ENCODE results near the gene LRIT3. TPM values are rescaled to one million over a fixed set of nuclear protein-coding genes. Genes with fewer than 3 reads are reported as not detected.

LRIT3 gene
- total RNA-seq, 2 experiments from 2014 or later = 0.11 to 0.13 TPM

GRCh38 chr4:109801099-109801789 lies 46.7 kb upstream of the LRIT3 start:
- Histone ChIP-seq H2AFZ (ENCODE audit: low read length) (no peak overlapping the region), H3K79me2 (ENCODE audit: insufficient read depth, low read depth, low read length) (no peaks in the 10 kb centered on the region), H3K36me3 (ENCODE audit: insufficient read depth, low read length) (no peaks in the 10 kb centered on the region), H3K4me3 (ENCODE audit: low read depth, low read length, poor library complexity, severe bottlenecking) (no peak overlapping the region), H4K20me1 (ENCODE audit: insufficient read depth, low read length) (no peaks in the 10 kb centered on the region), H3K4me1 (ENCODE audit: insufficient read depth, low read length, poor library complexity, severe bottlenecking) (no peaks in the 10 kb centered on the region), H3K4me2 (ENCODE audit: low read length) (no peak overlapping the region), H3K9me2 (ENCODE audit: insufficient read depth, low read length) (no peaks in the 10 kb centered on the region), H3K27ac (ENCODE audit: low read depth, low read length, poor library complexity, severe bottlenecking) (no peak overlapping the region), H3K9me3 (ENCODE audit: low read length) (no peaks in the 10 kb centered on the region)
- ChIA-PET POLR2A (interaction anchor here (0.5 to 1.0 kb wide), 2 partner anchors 86 to 383 kb away, joined by 3 read pairs; no protein-coding TSS in a partner anchor), CTCF (ENCODE audit: unreplicated experiment) (no interaction called here)
- no TSS peak for BruUV-seq (replicated peaks)
- no peak for TF ChIP-seq CTCF (conservative IDR thresholded peaks at IDR 0.05; ENCODE audit: low read length)
- no peak for TF ChIP-seq EZH2phosphoT487 (IDR thresholded peaks at IDR 0.05; ENCODE audit: borderline replicate concordance, low read depth, low read length)
- intact Hi-C loops (cut with micrococcal nuclease; ENCODE audit: unreplicated experiment) = no loop called here
- no peak for DNase-seq (ENCODE audit: low spot score)

- Histone ChIP-seq H3K79me2 (ENCODE audit: insufficient read depth, low read depth, low read length) (no peaks in the 10 kb centered on the region), H3K27ac (ENCODE audit: low read depth, low read length, poor library complexity, severe bottlenecking) (no peak within 1 kb of the TSS), H3K9me3 (ENCODE audit: low read length) (no peaks in the 10 kb centered on the region), H3K9me2 (ENCODE audit: insufficient read depth, low read length) (no peaks in the 10 kb centered on the region), H2AFZ (ENCODE audit: low read length) (no peak within 1 kb of the TSS), H3K4me3 (ENCODE audit: low read depth, low read length, poor library complexity, severe bottlenecking) (no peak within 1 kb of the TSS), H3K36me3 (ENCODE audit: insufficient read depth, low read length) (no peaks in the 10 kb centered on the region), H4K20me1 (ENCODE audit: insufficient read depth, low read length) (no peaks in the 10 kb centered on the region), H3K4me1 (ENCODE audit: insufficient read depth, low read length, poor library complexity, severe bottlenecking) (no peaks in the 10 kb centered on the region), H3K4me2 (ENCODE audit: low read length) (no peak within 1 kb of the TSS)
- intact Hi-C loops (cut with micrococcal nuclease; ENCODE audit: unreplicated experiment) = no loop called here
- no peak for TF ChIP-seq CTCF (conservative IDR thresholded peaks at IDR 0.05; ENCODE audit: low read length)
- no peak for TF ChIP-seq EZH2phosphoT487 (IDR thresholded peaks at IDR 0.05; ENCODE audit: borderline replicate concordance, low read depth, low read length)
- no peak for DNase-seq (ENCODE audit: low spot score)
- POLR2A ChIA-PET = interaction anchor here (0.6 to 1.0 kb wide), 2 partner anchors 23 to 384 kb away, joined by 3 read pairs; no protein-coding TSS in a partner anchor
- CTCF ChIA-PET (ENCODE audit: unreplicated experiment) = no interaction called here
- no TSS peak for BruUV-seq (replicated peaks)
Measured at GRCh38 chr4:109801895-109802319, 46.0 kb upstream of the LRIT3 start, which contains the start of gene CFI. TSS of gene CFI (minus strand) at chr4:109801999. CDS start at chr4:109801971, 28 bp downstream.

Measured in OCI-LY7 (cell line).